GM18873 (cell line): ENCODE measurements around the gene CYP1A1.

Experiments used
- ATAC-seq: cut with Tn5 transposase; IDR thresholded peaks from one replicate; pipeline ENCODE4 v1.9.1; 2021; ENCODE audit warnings: mild to moderate bottlenecking, moderate library complexity, moderate number of reproducible peaks; ENCODE audit not compliant: unreplicated experiment, low FRiP score

Gene CYP1A1

GRCh38 chr15:74725225-74725774 lies at the start of gene CYP1A1:
TSS of gene CYP1A1 (minus strand) at chr15:74725528. CDS start at chr15:74723097, 2,431 bp downstream.
- ATAC-seq = no peak

GRCh38 chr15:74773731-74774252 lies 48.5 kb upstream of the CYP1A1 start:
- ATAC-seq = no peak

GRCh38 chr15:74773329-74773728 lies 48.0 kb upstream of the CYP1A1 start:
- no peak for ATAC-seq

- ATAC-seq = no peak
Observed at GRCh38 chr15:74770211-74770903, 45.0 kb upstream of the CYP1A1 start.

GRCh38 chr15:74769463-74770025 lies 44.2 kb upstream of the CYP1A1 start:
- ATAC-seq = no peak

- ATAC-seq = no peak
Observed at GRCh38 chr15:74768771-74769342, 43.5 kb upstream of the CYP1A1 start.

GRCh38 chr15:74768099-74768770 lies 42.9 kb upstream of the CYP1A1 start:
- ATAC-seq = no peak

- ATAC-seq = no peak
Observed at GRCh38 chr15:74767167-74768098, 42.1 kb upstream of the CYP1A1 start.

- no peak for ATAC-seq
Observed at GRCh38 chr15:74763416-74763815, 38.1 kb upstream of the CYP1A1 start.

- no peak for ATAC-seq
Observed at GRCh38 chr15:74762791-74763150, 37.4 kb upstream of the CYP1A1 start.

GRCh38 chr15:74758736-74759135 lies 33.4 kb upstream of the CYP1A1 start:
- no peak for ATAC-seq

- ATAC-seq = no peak
Observed at GRCh38 chr15:74754593-74755215, 29.4 kb upstream of the CYP1A1 start.

- ATAC-seq = no peak
Observed at GRCh38 chr15:74752531-74752930, 27.2 kb upstream of the CYP1A1 start.

- no peak for ATAC-seq
Observed at GRCh38 chr15:74752011-74752410, 26.7 kb upstream of the CYP1A1 start.

GRCh38 chr15:74750751-74751150 lies 25.4 kb upstream of the CYP1A1 start:
- ATAC-seq = no peak

GRCh38 chr15:74749832-74750231 lies 24.5 kb upstream of the CYP1A1 start:
- ATAC-seq = no peak

- no peak for ATAC-seq
Observed at GRCh38 chr15:74748322-74748946, 23.1 kb upstream of the CYP1A1 start, which contains the start of gene CYP1A2. TSS of gene CYP1A2 (plus strand) at chr15:74748845. CDS start at chr15:74749739, 894 bp downstream.

GRCh38 chr15:74746389-74746788 lies 21.1 kb upstream of the CYP1A1 start:
- no peak for ATAC-seq

- ATAC-seq = no peak
Observed at GRCh38 chr15:74742422-74742821, 17.1 kb upstream of the CYP1A1 start.
